Measurements from ENCODE around the gene TOGARAM1.
A peak's percentile ranks its signal among the peaks of the same experiment; 100 is the strongest.
"Not testable (repeated sequence)": the region's sequence is repeated elsewhere in the genome, so short reads cannot be mapped to it uniquely, and the experiment has no call there.

Gene TOGARAM1

DNA sequence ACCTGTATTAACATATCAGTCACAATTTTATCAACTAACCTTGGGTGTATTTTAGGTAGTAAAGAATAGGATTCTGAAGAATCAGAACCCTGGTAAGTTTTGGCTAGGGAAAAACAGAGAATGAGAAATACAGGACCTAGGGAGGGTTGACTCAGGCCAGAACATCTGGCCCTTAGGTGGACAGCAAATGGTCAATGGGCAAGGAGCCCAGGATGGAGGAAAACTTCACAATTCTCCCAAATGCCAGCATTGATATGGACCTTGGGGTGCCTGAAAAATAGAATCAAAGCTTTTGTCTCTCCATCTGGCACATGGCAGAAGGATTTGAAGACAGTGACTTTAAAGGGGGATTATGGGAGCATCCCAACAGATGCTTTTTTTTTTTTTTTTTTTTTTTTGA lies 89.2 kb downstream of the TOGARAM1 start:
- DNase-seq, result no peak

DNA sequence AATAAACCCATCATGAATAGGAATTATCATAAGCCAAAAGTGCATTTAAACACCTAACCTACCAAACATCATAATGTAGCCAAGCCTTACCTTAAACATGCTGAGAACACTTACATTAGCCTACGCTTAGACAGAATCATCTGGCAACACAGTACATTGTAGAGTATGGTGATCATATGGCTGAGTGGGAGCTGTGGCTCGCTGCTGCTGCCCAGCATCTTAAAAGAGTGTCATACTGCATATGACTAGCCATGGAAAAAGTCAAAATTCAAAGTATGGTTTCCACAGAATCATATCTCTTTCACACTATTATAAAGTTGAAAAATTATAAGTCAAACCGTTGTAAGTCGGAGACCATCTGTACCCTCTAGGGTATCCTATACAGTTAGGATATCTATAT lies 89.9 kb downstream of the TOGARAM1 start:
- DNase-seq, result no peak

DNA sequence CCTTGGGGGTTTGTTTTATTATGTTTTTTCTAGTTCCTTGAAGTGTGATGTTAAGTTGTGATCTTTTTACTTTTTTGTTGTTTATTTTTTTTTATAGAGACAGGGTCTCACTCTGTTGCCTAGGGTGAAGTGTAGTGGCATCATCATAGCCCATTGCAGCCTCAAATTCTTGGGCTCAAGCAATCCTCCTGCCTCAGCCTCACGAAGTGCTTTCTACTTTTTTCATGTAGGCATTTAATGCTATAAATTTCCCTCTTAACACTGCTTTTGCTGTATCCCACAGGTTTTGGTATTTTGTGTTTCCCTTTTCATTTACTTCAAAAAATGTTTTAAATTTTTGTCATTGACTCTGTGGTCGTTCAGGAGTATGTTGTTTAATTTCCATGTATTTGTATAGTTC lies 95.4 kb downstream of the TOGARAM1 start:
- no peak for DNase-seq

- no peak for DNase-seq
These were observed 95.9 kb downstream of the TOGARAM1 start for GRCh38 chr14:45057881-45058364.

- DNase-seq, result no peak
These were observed 98.6 kb downstream of the TOGARAM1 start for GRCh38 chr14:45060551-45060950.

GRCh38 chr14:45065540-45065939 lies 103.5 kb downstream of the TOGARAM1 start:
- no peak for DNase-seq

DNA sequence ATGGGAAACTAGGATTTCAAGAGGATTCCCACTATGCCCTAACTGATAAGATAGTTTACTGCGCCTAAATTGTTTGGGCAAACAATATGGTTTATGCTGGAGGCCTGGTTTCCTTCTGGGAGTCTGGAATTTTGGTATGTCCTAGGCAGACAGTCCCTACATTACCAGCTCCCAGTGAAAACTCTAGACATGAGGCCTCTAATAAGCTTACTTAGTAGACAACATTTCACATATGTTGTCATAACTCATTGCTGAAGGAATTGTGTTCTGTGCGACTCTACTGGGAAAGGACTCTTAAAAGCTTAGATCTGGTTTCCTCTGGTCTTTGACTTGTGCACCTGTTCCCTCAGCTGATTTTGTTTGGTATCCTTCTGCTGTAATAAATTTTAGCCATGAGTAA lies 104.0 kb downstream of the TOGARAM1 start:
- DNase-seq, result no peak

GRCh38 chr14:45066667-45067066 lies 104.7 kb downstream of the TOGARAM1 start:
- DNase-seq, result no peak

DNA sequence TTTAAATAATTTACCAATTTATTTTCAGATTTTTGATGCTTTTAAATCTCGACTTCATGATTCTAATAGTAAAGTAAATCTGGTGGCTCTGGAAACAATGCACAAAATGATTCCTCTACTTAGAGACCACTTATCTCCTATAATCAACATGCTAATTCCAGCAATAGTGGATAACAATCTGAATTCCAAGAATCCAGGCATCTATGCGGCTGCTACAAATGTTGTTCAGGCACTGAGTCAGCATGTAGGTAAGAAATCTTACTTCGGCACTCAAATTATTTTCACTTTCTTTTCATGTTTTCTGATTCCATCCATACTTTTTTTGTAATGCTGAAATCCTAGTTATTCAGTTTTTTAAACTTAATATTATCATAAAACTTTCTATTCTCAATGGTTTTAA lies 106.4 kb downstream of the TOGARAM1 start:
- DNase-seq, result no peak

- no peak for DNase-seq
These were observed 108.2 kb downstream of the TOGARAM1 start for GRCh38 chr14:45070215-45070614.

- DNase-seq, result no peak
These were observed 110.1 kb downstream of the TOGARAM1 start for GRCh38 chr14:45072126-45072525.

DNA sequence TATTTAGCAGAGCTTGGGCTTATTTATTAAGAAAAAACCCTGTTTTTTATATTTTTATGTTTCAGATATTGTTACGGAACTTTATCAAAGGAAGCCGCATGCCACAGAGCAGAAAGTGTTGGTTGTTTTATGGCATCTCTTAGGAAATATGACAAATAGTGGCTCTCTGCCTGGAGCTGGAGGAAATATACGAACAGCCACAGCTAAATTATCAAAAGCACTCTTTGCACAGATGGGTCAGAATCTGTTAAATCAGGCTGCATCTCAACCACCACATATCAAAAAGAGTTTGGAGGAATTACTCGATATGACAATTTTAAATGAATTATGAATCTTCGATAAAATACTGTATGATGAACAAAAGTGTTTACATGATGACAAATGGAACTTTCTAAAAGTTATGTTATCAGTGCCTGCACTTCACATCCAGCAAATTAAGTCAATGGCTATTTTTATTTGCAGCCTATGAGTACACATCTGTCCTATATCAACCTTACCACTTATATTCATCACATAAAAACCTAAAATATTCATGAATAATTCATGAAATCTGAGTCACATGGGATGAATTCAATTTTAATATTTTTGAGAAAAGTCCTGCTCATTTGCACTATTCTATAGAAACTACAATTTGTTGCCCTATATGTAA lies 111.4 kb downstream of the TOGARAM1 start:
- DNase-seq, result no peak

GRCh38 chr14:45078323-45078722 lies 116.3 kb downstream of the TOGARAM1 start:
- no peak for DNase-seq

DNA sequence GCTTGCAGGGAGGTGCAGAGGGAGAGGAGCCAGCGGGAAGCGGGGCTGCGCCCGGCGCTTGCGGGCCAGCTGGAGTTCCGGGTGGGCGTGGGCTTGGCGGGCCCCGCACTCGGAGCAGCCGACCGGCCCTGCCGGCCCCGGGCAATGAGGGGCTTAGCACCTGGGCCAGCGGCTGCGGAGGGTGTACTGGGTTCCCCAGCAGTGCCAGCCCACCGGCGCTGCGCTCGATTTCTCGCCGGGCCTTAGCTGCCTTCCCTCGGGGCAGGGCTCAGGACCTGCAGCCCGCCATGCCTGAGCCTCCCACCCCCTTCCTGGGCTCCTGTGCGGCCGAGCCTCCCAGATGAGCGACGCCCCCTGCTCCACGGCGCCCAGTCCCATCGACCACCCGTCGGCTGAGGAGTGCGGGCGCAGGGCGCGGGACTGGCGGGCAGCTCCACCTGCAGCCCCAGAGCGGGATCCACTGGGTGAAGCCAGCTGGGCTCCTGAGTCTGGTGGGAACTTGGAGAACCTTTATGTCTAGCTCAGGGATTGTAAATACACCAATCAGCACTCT lies 118.5 kb downstream of the TOGARAM1 start:
- not testable (repeated sequence) for DNase-seq

DNA sequence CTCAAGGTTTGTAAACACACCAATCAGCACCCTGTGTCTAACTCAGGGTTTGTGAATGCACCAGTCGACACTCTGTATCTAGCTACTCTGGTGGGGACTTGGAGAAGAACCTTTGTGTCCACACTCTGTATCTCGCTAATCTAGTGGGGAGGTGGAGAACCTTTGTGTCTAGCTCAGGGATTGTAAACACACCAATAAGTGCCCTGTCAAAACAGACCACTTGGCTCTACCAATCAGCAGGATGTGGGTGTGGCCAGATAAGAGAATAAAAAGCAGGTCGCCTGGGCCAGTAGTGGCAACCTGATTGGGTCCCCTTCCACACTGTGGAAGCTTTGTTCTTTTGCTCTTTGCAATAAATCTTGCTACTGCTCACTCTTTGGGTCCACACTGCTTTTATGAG lies 119.1 kb downstream of the TOGARAM1 start:
- not testable (repeated sequence) for DNase-seq

DNA sequence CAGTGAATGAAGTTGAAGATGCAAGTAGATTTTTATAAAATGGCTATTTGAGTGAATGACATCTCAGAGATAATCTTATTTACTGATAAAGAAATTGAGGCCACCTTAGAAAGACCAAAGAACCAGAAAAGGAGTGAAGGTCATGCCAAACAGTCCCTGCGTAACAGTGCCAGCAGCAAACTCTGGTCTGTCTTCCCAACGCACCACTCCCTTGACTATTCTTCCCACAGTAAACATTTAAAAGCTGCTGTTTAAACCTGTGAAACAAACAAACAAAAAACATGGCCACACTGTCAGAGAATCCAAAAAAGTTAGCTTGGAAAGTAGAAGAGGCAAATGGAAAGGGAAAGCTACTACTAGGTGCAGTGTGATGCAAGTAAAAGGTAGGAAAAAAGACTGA lies 120.4 kb downstream of the TOGARAM1 start:
- no peak for DNase-seq

GRCh38 chr14:45083617-45083975 lies 121.6 kb downstream of the TOGARAM1 start:
- no peak for DNase-seq

GRCh38 chr14:45083976-45084722 lies 122.2 kb downstream of the TOGARAM1 start, which contains the start of gene PRPF39:
TSS of gene PRPF39 (plus strand) at chr14:45084116. CDS start at chr14:45095240, 11,124 bp downstream.
- peak; percentile 77 for DNase-seq

DNA sequence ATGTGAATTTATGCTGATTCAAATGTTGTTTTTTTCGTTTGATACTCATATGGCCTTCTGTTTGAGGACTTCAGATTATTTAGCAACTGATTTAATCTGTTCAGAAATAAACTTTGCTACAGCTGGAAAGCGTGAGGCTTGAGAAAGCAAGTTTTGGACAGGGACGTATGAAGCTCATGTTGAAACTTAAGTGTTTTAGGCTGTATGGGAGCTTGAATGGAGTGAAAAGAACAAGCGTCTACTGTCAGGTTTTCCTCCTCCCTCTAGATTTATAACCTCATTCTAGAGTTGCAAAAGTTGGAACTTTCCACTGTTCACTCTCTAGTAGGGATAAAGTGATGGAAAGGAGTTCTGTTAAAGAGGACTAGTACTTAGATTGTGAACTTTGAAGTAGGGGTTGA lies 123.0 kb downstream of the TOGARAM1 start:
- DNase-seq, result no peak

- DNase-seq, result no peak
These were observed 127.8 kb downstream of the TOGARAM1 start for GRCh38 chr14:45089813-45090212.

DNA sequence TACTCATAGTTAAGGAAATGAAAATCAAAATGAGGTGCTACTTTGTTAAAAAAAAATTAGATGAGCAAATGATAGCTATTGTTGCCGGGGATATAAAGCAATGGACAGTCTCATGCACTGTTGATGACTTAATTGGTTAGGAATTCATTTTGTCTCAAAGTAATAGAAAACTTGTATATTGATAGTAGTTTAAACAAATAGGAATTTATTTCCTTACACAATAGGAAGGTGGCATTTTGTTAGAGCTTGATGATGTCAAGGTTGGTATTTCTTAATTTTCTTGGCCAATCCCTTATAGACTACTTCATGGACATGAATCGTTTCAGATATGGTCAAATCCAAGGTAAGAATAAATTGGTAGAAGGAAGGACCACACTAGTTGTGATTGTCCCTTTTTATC lies 129.7 kb downstream of the TOGARAM1 start:
- DNase-seq, result no peak

GRCh38 chr14:45094275-45094674 lies 132.3 kb downstream of the TOGARAM1 start:
- no peak for DNase-seq

- no peak for DNase-seq
These were observed 133.2 kb downstream of the TOGARAM1 start for GRCh38 chr14:45095143-45095542.

DNA sequence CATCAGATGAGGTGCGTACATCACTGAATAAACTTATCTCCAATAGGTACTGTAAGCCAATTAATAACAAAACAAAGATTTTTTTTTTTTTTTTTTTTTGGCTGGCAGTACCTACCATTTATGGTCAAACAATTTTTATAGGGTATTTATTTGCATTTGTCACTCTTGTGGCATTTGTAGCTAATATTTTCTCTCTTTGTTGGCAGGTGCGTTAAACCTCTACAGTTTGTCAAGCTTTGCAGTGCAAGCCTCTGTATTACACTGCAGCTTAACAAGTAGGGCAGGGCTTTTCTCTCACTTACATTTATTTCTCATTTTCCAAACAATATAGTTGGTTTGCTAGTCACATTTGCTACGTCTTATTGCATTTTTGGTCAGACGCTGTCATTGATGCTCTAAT lies 134.2 kb downstream of the TOGARAM1 start:
- no peak for DNase-seq

All from KG1 (cell line).